GM10266 (cell line): Measurements from ENCODE around the gene SLC6A7.

Source experiments
- DNase-seq: peaks from one replicate; pipeline ENCODE4 v3.0.0; 2012; ENCODE audit errors: extremely low spot score
- TF ChIP-seq, protein P1 (sequence below): IDR thresholded peaks from 2 replicates; pipeline ENCODE4 v1.5.1; 2012; ENCODE audit warnings: mild to moderate bottlenecking, low read depth; ENCODE audit not compliant: control insufficient read depth, insufficient read depth; ENCODE audit errors: missing control alignments

Gene SLC6A7

DNA sequence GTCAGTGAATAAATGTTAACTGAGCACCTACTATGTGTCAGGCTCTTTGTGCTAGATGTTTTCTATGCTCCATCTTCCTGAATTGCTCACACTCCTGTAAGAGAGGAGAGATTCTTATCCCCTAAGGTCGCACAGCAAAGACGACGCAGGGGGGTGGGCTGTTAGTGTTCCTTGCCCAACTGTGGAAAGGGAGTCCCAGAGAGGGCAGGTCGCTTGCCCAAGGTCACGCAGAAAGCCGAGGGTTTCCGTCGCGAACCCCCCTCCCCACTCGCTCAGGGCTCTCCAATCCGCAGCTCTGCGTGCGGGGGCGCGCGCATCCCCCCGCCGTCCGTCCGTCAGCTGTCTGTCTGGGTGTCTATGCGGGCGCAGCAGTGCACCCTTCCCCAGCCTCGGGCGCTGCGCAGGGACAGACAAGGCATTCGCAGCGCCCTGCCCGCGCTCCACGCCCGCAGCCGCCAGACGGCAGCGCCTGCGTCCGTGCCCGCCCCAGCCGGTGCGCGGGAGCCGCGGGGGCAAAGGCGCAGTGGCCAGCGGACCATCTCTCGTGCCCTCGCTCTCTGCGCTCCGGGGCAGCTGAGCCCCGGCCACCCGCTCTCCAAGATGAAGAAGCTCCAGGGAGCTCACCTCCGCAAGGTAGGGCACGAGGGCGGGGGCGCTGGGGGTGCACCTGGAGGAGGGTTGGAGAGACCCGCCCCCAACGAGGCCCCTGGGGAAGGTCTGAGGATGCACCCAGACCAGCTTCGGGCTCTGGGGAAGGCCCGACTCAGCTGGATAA is at the start of gene SLC6A7:
Gene SLC6A7, plus strand, starts transcription at position 335 of the 775 bp plus-strand sequence. Its CDS starts 266 bp downstream, at position 601.
- DNase-seq, result no peak
- TF ChIP-seq, protein P1, sequence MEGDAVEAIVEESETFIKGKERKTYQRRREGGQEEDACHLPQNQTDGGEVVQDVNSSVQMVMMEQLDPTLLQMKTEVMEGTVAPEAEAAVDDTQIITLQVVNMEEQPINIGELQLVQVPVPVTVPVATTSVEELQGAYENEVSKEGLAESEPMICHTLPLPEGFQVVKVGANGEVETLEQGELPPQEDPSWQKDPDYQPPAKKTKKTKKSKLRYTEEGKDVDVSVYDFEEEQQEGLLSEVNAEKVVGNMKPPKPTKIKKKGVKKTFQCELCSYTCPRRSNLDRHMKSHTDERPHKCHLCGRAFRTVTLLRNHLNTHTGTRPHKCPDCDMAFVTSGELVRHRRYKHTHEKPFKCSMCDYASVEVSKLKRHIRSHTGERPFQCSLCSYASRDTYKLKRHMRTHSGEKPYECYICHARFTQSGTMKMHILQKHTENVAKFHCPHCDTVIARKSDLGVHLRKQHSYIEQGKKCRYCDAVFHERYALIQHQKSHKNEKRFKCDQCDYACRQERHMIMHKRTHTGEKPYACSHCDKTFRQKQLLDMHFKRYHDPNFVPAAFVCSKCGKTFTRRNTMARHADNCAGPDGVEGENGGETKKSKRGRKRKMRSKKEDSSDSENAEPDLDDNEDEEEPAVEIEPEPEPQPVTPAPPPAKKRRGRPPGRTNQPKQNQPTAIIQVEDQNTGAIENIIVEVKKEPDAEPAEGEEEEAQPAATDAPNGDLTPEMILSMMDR, result no peak

DNA sequence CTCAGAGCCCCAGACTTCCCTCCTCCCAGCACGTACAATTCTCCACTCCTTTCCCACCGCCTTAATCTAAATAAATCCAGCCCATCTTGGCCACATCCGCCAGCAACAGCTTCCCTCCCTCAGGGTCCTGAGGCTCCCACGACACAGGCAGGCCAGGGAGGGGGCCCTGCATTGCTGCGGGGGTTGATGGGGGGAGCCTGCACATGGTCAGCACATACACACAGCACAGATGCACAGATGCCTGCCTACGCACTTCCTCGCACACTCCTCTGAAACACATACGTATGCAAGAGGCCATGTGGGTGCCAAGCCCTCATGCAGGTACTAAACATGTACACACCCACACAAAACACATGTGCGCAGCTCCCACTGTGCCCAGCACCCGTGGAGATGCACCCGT is 49.0 kb upstream of the SLC6A7 start:
- no peak for DNase-seq
- TF ChIP-seq, protein P1, result no peak

DNA sequence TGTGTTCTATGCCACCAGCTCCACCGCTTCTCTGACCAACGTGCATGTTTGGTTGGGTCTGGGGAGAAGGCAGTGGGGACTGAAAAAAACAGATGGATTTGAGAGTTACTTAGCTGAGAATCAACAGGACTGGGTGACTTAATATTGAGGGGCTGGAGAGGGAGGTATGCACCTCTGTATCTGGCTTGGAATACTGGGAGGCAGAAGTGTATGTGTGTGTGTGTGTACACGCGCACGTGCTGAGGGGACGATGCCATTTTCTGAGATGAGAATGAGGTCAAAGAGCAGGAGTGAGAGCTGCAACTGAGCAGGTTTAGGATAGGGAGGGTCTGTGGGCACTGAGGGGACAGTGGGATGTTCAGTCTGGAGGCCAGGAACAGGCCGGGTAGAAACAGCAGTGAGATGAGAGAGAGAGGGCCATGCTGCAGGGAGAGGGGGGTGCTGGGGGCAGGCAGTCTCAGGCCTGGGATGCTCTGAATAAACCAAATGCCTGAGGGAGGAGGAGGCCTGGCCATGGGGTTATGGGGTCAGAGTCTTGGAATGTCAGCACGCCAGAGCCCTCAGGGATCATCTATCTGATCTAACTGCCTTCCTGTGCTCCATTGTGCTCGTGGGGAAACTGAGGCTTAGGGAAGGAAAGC is 48.2 kb upstream of the SLC6A7 start:
- TF ChIP-seq, protein P1, result no peak
- DNase-seq, result no peak

DNA sequence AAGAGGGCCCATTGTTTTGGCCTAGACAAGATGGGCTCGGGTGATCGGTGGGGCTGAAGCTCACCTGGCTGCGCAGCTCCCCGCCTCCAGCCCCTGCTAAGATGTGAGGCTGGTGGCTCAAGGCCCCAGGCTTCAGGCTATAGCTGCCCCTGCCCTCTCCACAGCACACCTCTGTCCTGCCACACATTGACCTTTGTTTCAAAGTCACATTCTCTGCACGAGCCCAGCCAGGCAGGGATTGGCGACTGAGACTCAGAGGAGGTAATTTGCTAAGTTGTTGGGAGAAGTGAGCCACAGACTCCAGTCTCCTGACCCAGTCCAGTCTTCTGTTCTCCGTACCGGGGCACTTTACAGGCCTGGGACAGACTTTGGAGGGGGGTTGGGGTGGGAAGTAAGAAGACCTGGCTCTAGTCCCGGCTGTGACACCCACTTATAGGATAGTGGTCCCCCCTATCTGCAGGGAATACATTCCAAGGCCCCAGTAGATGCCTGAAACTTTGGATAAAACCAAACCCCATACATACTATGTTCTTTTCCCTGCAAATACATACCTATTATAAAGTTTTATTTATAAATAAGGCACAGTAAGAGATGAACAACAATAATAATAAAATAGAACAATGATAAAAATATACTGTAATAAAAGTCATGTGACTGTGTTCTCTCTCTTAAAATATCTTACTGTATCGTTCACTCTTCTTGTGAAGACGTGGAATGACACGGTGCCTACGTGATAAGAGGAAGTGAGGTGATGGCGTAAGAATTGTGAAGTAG is 47.5 kb upstream of the SLC6A7 start:
- DNase-seq, result no peak
- TF ChIP-seq, protein P1, result no peak

DNA sequence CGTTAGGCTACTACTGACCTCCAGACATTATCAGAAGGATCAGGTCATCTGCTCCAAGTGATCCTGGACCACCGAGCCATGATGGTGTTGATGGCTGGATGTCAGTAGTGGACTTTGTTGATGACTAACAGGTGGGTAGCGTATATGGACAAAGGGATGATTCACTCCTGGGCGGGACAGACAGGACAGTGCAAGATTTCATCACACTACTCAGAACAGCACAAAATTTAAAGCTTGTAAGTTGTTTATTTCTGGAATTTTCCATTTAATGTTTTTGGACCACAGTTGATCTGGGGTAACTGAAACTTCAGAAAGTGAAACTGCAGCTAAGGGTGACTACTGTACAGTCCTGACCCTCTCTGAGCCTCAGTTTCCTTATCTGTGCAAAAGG is 46.9 kb upstream of the SLC6A7 start:
- DNase-seq, result no peak
- TF ChIP-seq, protein P1, result no peak

DNA sequence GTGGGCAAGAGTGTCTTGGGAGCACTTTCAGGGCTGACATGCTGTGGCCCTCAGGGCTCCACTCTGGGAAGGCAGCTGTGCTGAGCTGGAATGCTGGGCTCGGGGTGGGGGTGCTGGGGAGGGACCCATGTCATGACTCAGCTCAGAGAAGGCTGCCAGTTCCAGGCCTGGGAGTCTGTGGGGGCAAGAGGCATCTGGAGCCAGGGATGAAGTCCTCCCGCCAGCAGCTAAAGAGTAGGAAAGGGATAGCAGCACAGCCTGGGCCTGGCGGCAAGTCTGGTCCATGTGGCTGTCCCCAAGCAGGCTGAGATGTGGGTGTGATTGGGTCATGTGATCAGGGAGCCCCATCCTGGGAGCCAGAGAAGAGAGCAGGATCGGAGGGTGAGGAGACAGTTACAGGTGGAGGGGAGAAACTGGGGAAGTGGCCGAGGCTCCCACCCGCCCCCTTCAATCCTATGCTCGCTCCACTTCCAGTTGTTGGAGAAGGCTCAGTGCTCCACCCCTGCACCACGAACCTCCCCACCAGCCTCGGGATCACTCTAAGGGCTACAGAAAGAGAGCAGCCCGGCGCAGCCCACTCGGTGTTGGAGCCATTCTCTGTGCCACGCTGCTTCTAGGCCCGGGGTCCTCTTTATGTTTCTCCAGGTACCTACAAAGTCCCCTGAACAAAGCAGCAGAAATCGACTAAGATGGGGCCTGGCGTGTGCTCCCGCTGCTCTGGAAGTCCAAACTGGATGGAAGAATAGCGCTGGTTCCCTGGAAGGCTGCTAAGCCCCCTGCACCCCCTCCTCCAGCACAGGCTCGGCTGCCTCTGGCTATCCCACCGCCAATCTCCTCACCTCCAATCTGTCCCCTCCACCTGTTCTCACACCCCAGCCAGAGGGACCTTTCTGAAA is 46.3 kb upstream of the SLC6A7 start:
- TF ChIP-seq, protein P1, result no peak
- no peak for DNase-seq
